Aorta (tissue), 5 donors: Measurements from ENCODE around the gene GUCY2D. TPM values are rescaled to one million over a fixed set of nuclear protein-coding genes. Genes with fewer than 3 reads are reported as not detected.
"Not testable (repeated sequence)": the region's sequence is repeated elsewhere in the genome, so short reads cannot be mapped to it uniquely, and the experiment has no call there.

ENCODE experiments used
- ATAC-seq: fragments of 200-7000 bp; cut with Tn5 transposase; one replicate; pipeline ENCODE4 v1.9.1; 2022; ENCODE audit warnings: moderate library complexity; ENCODE audit not compliant: low FRiP score
- DNase-seq, 2 donors: peaks; one replicate each; pipeline ENCODE4 v3.0.0-alpha.2; 2020
- H3K27ac ChIP-seq, 2 donors: one replicate each; pipeline ENCODE4 v1.5.1; 2013; ENCODE audit warnings: low read length in 2 of 2, mild to moderate bottlenecking in 2 of 2, moderate library complexity in 2 of 2, control low read depth in 1 of 2, inconsistent platforms in 1 of 2, low read depth in 1 of 2
- H3K27me3 ChIP-seq, 2 donors: one replicate each; pipeline ENCODE4 v1.6.1; 2013; ENCODE audit warnings: control low read depth in 1 of 2, low read length in 1 of 2, mild to moderate bottlenecking in 1 of 2, moderate library complexity in 1 of 2; ENCODE audit not compliant: insufficient read depth in 2 of 2, control insufficient read depth in 1 of 2
- H3K36me3 ChIP-seq, 2 donors: one replicate each; pipeline ENCODE4 v1.6.1; 2013; ENCODE audit warnings: control low read depth in 1 of 2, low read length in 1 of 2, mild to moderate bottlenecking in 1 of 2; ENCODE audit not compliant: insufficient read depth in 2 of 2, control insufficient read depth in 1 of 2
- H3K4me1 ChIP-seq, 2 donors: one replicate each; pipeline ENCODE4 v1.6.1; 2013; ENCODE audit warnings: low read length in 2 of 2, control low read depth in 1 of 2, mild to moderate bottlenecking in 1 of 2, moderate library complexity in 1 of 2; ENCODE audit not compliant: insufficient read depth in 2 of 2, control insufficient read depth in 1 of 2
- H3K4me3 ChIP-seq, 2 donors: one replicate each; pipeline ENCODE4 v1.5.1; 2013; ENCODE audit warnings: low read length in 2 of 2, control low read depth in 1 of 2, mild to moderate bottlenecking in 1 of 2
- H3K9me3 ChIP-seq: one replicate; pipeline ENCODE4 v1.6.1; 2013; ENCODE audit warnings: mild to moderate bottlenecking, low read length; ENCODE audit not compliant: control insufficient read depth
- WGBS, 2 donors: extraction: QIAGEN DNeasy Blood & Tissue Kit; methylation state at CpG; one replicate each; pipeline ENCODE4 v1.1.7; 2013; 5-methylcytosine and 5-hydroxymethylcytosine counted together
- intact Hi-C, 2 donors: fragments of 100-400 bp; cut with DNase I; formaldehyde crosslinking; loops; one replicate each; pipeline versions ENCODE4 v1.14.2 to v1.15.0; 2022
- polyA plus RNA-seq, 2 donors: library from polyadenylated mRNA; stranded (reverse); fragments of 200-250 nt; gene quantifications; one replicate each; pipeline ENCODE4 v1.2.3, GENCODE V29; 2013
- total RNA-seq, 2 donors: library from RNA; stranded (reverse); fragmentation: NEBNext Ultra II Directional; extraction: Animal tissue kit (Norgen Biotek cat#: 25700); gene quantifications; one replicate each; pipeline ENCODE4 v1.2.1, GENCODE V29; 2021
- donor health status: healthy with polysubstance abuse.
- donor health status: Bipolar disorder and iron deficiency.
- donor health status: DM: no; HTN: no; CAD: no.
- donor health status: DM: no; HTN: no; CAD: no.
- donor health status: DM: yes; HTN: yes; CAD: no.

The GUCY2D gene
- total and polyA plus RNA-seq, 4 donors: not detected

DNA sequence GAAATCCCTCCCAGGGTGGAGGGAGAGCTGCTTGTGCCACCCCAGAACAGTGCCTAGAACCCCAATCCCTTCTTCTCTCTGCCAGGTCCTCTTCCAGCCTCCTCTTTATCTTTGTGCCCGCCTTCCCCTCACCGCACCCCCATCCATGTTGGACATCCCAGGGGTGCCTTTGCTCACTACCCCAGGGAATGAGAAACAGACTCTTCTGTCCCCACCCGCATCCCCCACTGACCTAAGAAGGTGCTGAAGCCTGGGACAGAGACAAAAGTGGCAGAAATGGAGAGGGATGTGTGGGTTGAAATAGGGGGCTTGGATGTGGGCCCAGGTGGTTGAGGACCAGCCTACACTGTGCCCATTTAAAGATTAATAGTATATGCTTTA is 53.4 kb downstream of the GUCY2D start:
- no peak overlapping the region for H3K4me3 ChIP-seq
- peak in 1 of 2 donors; percentile 52 for DNase-seq
- no peaks in the 10 kb centered on the region for H3K9me3 ChIP-seq
- ATAC-seq: no peak
- no peaks in the 10 kb centered on the region for H3K27me3 ChIP-seq
- H3K36me3 ChIP-seq: no peaks in the 10 kb centered on the region
- H3K27ac ChIP-seq: no peak overlapping the region
- intact Hi-C loops: loop anchor here in 1 of 2 donors (5.0 to 10.0 kb wide), 3 partner anchors 69 to 199 kb away; partner anchors contain the start of genes CNTROB, CYB5D1, NAA38 and TMEM88
- H3K4me1 ChIP-seq: no peaks in the 10 kb centered on the region
- WGBS, 2 donors: 83 to 85% methylated on average over 3 of the region's 3 CpGs

DNA sequence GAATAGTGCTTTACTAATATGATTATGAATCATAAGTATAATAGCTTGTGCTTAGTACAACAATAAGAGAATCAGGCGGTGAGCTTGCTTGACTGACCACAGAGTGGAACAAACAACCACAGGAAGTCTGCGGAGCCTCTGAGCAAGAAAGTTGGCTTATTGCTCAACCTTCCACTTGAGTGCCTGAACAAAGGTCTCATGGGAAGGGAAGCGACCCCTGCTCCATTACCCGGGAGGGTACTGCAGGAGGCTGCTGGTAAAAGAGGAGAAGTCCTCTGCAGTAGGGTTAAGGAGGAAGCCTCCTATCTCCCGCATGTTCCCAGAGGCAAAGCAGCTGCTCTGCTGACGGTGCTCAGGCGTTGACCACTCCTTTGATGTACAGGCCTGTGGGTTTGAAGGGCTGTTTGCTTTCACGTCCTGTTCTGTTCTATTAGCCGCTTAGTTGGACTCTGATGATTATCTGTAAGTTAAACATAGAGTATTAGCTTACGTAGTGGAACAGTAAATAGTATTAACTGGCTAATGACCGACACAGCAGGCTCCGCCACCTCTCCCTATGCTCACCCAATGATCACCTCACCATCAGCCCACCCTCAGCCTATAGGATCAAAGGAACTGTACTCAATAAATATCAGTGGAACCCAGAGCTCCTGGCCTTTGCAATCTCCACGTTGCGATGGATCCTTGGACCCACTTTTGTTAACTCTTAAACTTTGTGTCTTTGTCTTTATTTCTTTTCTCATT is 54.0 kb downstream of the GUCY2D start:
- intact Hi-C loops: loop anchor here in 1 of 2 donors (5.0 to 10.0 kb wide), 3 partner anchors 69 to 199 kb away; partner anchors contain the start of genes CNTROB, CYB5D1, NAA38 and TMEM88
- Histone ChIP-seq H3K4me1 (no peaks in the 10 kb centered on the region), H3K27ac (no peak overlapping the region), H3K9me3 (no peaks in the 10 kb centered on the region), H3K4me3 (no peak overlapping the region), H3K27me3 (no peaks in the 10 kb centered on the region), H3K36me3 (no peaks in the 10 kb centered on the region)
- ATAC-seq: peak; percentile 34
- WGBS, 2 donors: 57 to 59% methylated on average over 14 of the region's 14 CpGs
- peak; percentile 62 to 75 for DNase-seq

DNA sequence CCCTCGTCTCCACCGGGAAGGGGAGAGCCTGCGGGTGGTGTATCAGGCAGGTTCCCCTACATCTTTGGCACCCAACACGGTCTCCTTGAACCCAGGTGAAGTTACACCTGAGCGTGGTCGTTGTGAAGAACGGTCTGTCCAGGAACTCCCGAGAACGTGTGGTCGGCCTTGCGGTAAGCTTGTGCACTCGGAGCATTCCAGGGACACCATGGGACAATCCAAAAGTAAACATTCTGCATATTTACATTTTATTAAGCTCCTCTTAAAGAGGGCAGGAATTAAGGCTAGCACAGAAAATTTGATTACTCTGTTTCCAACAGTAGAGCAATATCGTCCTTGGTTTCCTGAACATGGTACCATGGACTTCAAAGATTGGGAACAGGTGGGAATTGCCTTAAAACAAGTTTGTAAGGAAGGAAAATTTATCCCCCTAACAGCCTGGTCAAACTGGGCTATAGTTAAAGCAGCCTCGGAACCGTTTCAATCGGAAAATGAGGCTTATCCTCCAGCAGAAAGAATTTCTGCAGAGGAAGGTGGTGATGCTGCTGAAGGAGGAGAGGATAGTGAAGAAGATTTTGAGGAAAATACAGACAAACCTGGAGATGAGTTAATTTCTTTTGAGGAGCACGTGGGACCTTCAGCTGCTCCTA is 54.7 kb downstream of the GUCY2D start:
- H3K27me3 ChIP-seq: no peaks in the 10 kb centered on the region
- no peak overlapping the region for H3K4me3 ChIP-seq
- H3K9me3 ChIP-seq: no peaks in the 10 kb centered on the region
- 63 to 66% methylated on average over 17 of the region's 17 CpGs for WGBS, 2 donors
- H3K36me3 ChIP-seq: no peaks in the 10 kb centered on the region
- peak in 1 of 2 donors; percentile 30 for DNase-seq
- ATAC-seq: no peak
- no peak overlapping the region for H3K27ac ChIP-seq
- intact Hi-C loops: loop anchor here in 1 of 2 donors (5.0 to 10.0 kb wide), 3 partner anchors 70 to 200 kb away; partner anchors contain the start of genes CNTROB, CYB5D1, NAA38 and TMEM88
- no peaks in the 10 kb centered on the region for H3K4me1 ChIP-seq

DNA sequence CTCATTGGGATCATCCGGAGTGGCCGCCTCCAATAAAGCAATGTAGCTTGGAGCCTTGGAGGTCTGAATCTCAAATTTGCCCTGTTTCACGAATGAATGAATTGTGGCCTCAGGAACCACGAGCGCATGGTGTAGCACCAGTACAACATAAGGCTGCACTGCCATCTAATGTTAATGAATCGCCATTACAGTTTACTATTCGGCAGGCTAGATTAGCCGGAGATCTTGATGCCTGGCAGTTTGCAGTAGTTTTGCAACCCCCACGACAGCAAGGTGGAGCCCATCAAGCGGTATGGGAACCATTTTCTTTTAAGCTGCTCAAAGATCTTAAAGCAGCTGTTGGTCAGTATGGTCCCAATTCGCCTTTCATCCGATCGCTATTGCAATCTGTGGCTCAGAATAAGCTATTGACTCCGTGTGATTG is 55.3 kb downstream of the GUCY2D start:
- 4 to 5% methylated on average over 14 of the region's 14 CpGs for WGBS, 2 donors
- Histone ChIP-seq H3K27ac (no peak overlapping the region), H3K9me3 (no peaks in the 10 kb centered on the region), H3K36me3 (no peaks in the 10 kb centered on the region), H3K27me3 (no peaks in the 10 kb centered on the region), H3K4me1 (no peaks in the 10 kb centered on the region), H3K4me3 (no peak overlapping the region)
- intact Hi-C loops: loop anchor here in 1 of 2 donors (5.0 to 10.0 kb wide), 3 partner anchors 70 to 200 kb away; partner anchors contain the start of genes CNTROB, CYB5D1, NAA38 and TMEM88
- DNase-seq (peak in 1 of 2 donors; percentile 34), ATAC-seq (peak; percentile 88)

DNA sequence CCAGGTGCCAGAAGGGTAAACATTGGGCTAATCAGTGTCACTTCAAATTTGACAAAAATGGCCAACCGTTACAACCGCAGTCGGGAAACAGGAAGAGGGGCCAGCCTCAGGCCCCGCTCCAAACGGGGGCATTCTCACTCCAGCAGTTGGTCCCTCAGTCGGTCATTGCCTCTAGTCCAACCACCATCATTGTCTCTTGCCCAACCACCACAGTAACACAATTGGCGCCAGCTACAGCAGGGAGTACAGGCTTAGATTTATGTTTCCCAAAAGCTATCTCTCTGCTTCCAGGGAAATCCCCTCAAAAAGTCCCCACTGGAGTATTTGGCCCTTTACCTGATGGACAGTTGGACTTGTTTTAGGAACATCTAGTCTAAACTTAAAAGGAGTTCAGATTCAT is 56.7 kb downstream of the GUCY2D start:
- Histone ChIP-seq H3K4me3 (no peak overlapping the region), H3K27me3 (no peaks in the 10 kb centered on the region), H3K4me1 (no peaks in the 10 kb centered on the region), H3K36me3 (no peaks in the 10 kb centered on the region), H3K9me3 (no peaks in the 10 kb centered on the region), H3K27ac (no peak overlapping the region)
- intact Hi-C loops: loop anchor here in 1 of 2 donors (5.0 to 10.0 kb wide), 3 partner anchors 72 to 202 kb away; partner anchors contain the start of genes CNTROB, CYB5D1, NAA38 and TMEM88
- 27 to 29% methylated on average over 7 of the region's 7 CpGs for WGBS, 2 donors
- DNase-seq (no peak), ATAC-seq (no peak)

DNA sequence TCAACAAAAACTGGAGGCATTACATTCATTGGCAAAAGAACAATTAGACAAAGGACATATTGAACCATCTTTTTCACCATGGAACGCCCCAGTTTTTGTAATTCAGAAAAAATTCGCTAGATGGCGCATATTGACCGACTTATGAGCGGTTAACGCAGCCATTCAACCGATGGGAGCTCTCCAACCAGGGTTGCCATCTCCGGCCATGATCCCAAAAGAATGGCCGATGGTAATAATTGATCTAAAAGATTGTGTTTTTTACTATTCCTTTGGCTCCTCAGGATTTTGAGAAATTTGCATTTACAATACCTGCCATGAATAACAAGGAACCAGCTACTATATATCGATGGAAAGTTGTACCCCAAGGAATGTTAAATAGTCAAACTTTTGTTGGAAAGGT is 57.9 kb downstream of the GUCY2D start:
- H3K4me1 ChIP-seq: no peaks in the 10 kb centered on the region
- H3K27me3 ChIP-seq: no peaks in the 10 kb centered on the region
- intact Hi-C loops: loop anchor here in 1 of 2 donors (10.0 kb wide), 1 partner anchor 55 kb away; the partner anchor contains the start of gene ALOXE3
- no peak overlapping the region for H3K27ac ChIP-seq
- H3K36me3 ChIP-seq: no peaks in the 10 kb centered on the region
- no peak overlapping the region for H3K4me3 ChIP-seq
- ATAC-seq (peak; percentile 63), DNase-seq (peak in 1 of 2 donors; percentile 38)
- no peaks in the 10 kb centered on the region for H3K9me3 ChIP-seq
- 6 to 7% methylated on average over 10 of the region's 10 CpGs for WGBS, 2 donors

DNA sequence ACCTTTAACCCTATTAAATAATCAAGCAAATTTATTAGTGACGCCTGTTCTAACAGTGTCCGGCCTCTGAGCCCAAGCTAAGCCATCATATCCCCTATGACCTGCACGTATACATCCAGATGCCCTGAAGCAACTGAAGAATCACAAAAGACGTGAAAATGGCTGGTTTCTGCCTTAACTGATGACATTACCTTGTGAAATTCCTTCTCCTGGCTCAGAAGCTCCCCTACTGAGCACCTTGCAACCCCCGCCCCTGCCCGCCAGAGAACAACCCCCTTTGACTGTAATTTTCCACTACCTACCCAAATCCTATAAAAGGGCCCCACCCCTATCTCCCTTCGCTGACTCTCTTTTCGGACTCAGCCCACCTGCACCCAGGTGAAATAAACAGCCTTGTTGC is 59.4 kb downstream of the GUCY2D start:
- not testable (repeated sequence) for H3K27ac ChIP-seq, ATAC-seq, H3K9me3 ChIP-seq, H3K4me3 ChIP-seq, H3K27me3 ChIP-seq, H3K4me1 ChIP-seq, H3K36me3 ChIP-seq
- intact Hi-C loops: loop anchor here in 1 of 2 donors (10.0 kb wide), 1 partner anchor 53 kb away; the partner anchor contains the start of gene ALOXE3
- WGBS, 2 donors: 37 to 39% methylated on average over 8 of the region's 8 CpGs
- DNase-seq: peak in 1 of 2 donors; percentile 19

DNA sequence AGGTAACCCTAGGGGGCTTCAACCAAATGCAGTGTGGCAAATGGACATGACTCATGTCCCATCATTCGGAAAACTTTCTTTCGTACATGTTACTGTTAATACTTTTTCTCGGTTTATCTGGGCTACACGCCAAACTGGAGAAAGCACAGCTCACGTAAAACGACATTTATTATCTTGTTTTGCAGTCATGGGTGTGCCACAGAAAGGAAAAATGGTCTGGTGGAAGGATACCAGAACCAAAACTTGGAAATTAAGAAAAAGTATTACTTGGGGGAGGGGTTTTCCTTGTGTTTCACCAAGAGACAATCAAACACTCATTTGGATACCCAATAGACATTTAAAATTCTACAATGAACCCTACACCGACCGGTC is 60.0 kb downstream of the GUCY2D start:
- WGBS, 2 donors: 3 to 7% methylated on average over 8 of the region's 8 CpGs
- Histone ChIP-seq H3K4me1 (no peaks in the 10 kb centered on the region), H3K27me3 (no peaks in the 10 kb centered on the region), H3K9me3 (no peaks in the 10 kb centered on the region), H3K4me3 (no peak overlapping the region), H3K27ac (no peak overlapping the region), H3K36me3 (no peaks in the 10 kb centered on the region)
- no peak for ATAC-seq
- no peak for DNase-seq
- intact Hi-C loops: loop anchor here in 1 of 2 donors (10.0 kb wide), 1 partner anchor 52 kb away; the partner anchor contains the start of gene ALOXE3
